Gastroesophageal sphincter (tissue), 4 donors: ENCODE measurements around the gene DPEP1. TPM values are rescaled to one million over a fixed set of nuclear protein-coding genes. Genes with fewer than 3 reads are reported as not detected.

Experiments used
- ATAC-seq: fragments of 150-250 bp; one replicate; pipeline ENCODE4 v1.9.1; 2016; ENCODE audit warnings: mild to moderate bottlenecking, moderate library complexity
- H3K27ac ChIP-seq, 4 donors: fragments of 200-600 bp; sonication (generic) in 3 of 4; 1 replicate in 3 of 4; 2 replicates in 1 of 4; pipeline ENCODE4 v1.5.1; 2016 to 2019
- H3K27me3 ChIP-seq: fragments of 200-600 bp; sonication (generic); one replicate; pipeline ENCODE4 v1.5.1; 2019
- H3K36me3 ChIP-seq, 2 donors: fragments of 200-600 bp; sonication (generic); one replicate each; pipeline ENCODE4 v1.5.1; 2019; ENCODE audit warnings: control low read depth in 1 of 2
- H3K4me1 ChIP-seq, 3 donors: fragments of 200-600 bp; sonication (generic); 1 replicate in 2 of 3; 2 replicates in 1 of 3; pipeline ENCODE4 v1.5.1; 2016 to 2019; ENCODE audit warnings: control low read depth in 2 of 3
- H3K4me3 ChIP-seq, 2 donors: fragments of 200-600 bp; sonication (generic); one replicate each; pipeline ENCODE4 v1.5.1; 2019; ENCODE audit warnings: mild to moderate bottlenecking in 1 of 2, moderate library complexity in 1 of 2
- H3K9me3 ChIP-seq, 3 donors: fragments of 200-600 bp; sonication (generic); one replicate each; pipeline ENCODE4 v1.5.1; 2017 to 2019; ENCODE audit warnings: control low read depth in 2 of 3
- CTCF ChIP-seq, 4 experiments: fragments of 200-600 bp in 2 of 4; fragments of 450-650 bp in 2 of 4; sonication (generic) in 1 of 4; IDR thresholded peaks; one replicate each; pipeline ENCODE4 v1.5.1; 2017 to 2019; ENCODE audit warnings: antibody characterized with exemption in 4 of 4, mild to moderate bottlenecking in 2 of 4, moderate library complexity in 2 of 4
- EP300 ChIP-seq: sonication (generic); formaldehyde crosslinking; IDR thresholded peaks from one replicate; pipeline ENCODE4 v1.6.1; 2017; ENCODE audit warnings: antibody characterized with exemption, mild to moderate bottlenecking
- POLR2A ChIP-seq, 2 donors: fragments of 450-650 bp; IDR thresholded peaks; one replicate each; pipeline ENCODE4 v1.6.1; 2017; ENCODE audit warnings: antibody characterized with exemption in 2 of 2, mild to moderate bottlenecking in 2 of 2, moderate library complexity in 1 of 2
- POLR2AphosphoS5 ChIP-seq: sonication (generic); formaldehyde crosslinking; IDR thresholded peaks from one replicate; pipeline ENCODE4 v1.6.1; 2017; ENCODE audit warnings: antibody characterized with exemption
- WGBS, 2 donors: methylation state at CpG; one replicate each; pipeline ENCODE4 v1.1.5; 2018; ENCODE audit warnings: low coverage in 1 of 2; 5-methylcytosine and 5-hydroxymethylcytosine counted together
- total RNA-seq, 4 donors: library from RNA; depleted of rRNA; stranded (reverse); fragments of >200 nt; gene quantifications; one replicate each; pipeline ENCODE4 v1.1.0, GENCODE V29; 2016

The DPEP1 gene
- total RNA-seq, 4 donors from 2014 or later: 0.54 TPM; not detected in 3

GRCh38 chr16:89574681-89575246, 38.7 kb upstream of the DPEP1 start:
- no peak for TF ChIP-seq EP300
- peak in 3 of 4 experiments; percentile 42 to 57 (median 47) for TF ChIP-seq CTCF (IDR thresholded peaks at IDR 0.05)
- TF ChIP-seq POLR2AphosphoS5: no peak
- no peak for TF ChIP-seq POLR2A (IDR thresholded peaks at IDR 0.05)
- H3K27ac ChIP-seq: no peak overlapping the region
- no peaks in the 10 kb centered on the region for H3K9me3 ChIP-seq
- H3K4me3 ChIP-seq: peak overlapping the region in 1 of 2 donors; percentile 34
- no CpG with 5 or more reads among the region's 55 CpGs for WGBS, 2 donors
- H3K36me3 ChIP-seq: no peaks in the 10 kb centered on the region
- peak; percentile 26 for ATAC-seq
- H3K4me1 ChIP-seq: peaks cover 0 to 24% (median 14%) of the 10 kb centered on the region in 3 donors
- peaks cover 83% of the 10 kb centered on the region for H3K27me3 ChIP-seq

- peaks cover 76% of the 10 kb centered on the region for H3K27me3 ChIP-seq
- ATAC-seq: no peak
- no peak within 1 kb of the TSS for H3K27ac ChIP-seq
- H3K9me3 ChIP-seq: no peaks in the 10 kb centered on the region
- no peaks in the 10 kb centered on the region for H3K36me3 ChIP-seq
- H3K4me3 ChIP-seq: peak within 1 kb of the TSS in 1 of 2 donors; percentile 34
- no peak for TF ChIP-seq POLR2AphosphoS5
- TF ChIP-seq EP300: no peak
- no peak for TF ChIP-seq POLR2A (IDR thresholded peaks at IDR 0.05)
- no peak for TF ChIP-seq CTCF (IDR thresholded peaks at IDR 0.05)
- WGBS, 2 donors: no CpG with 5 or more reads among the region's 103 CpGs
- H3K4me1 ChIP-seq: peaks cover 0 to 24% (median 14%) of the 10 kb centered on the region in 3 donors
Measured at GRCh38 chr16:89575247-89576152, 37.9 kb upstream of the DPEP1 start, which contains the start of gene CPNE7. Gene CPNE7 (plus strand): TSS chr16:89575758. CDS start chr16:89575898, 140 bp downstream.

- ATAC-seq: no peak
- peak overlapping the region in 1 of 2 donors; percentile 34 for H3K4me3 ChIP-seq
- WGBS, 2 donors: 20% methylated on average over 2 of the region's 89 CpGs; no CpG with 5 or more reads in 1 of the 2 donors
- no peak for TF ChIP-seq POLR2A (IDR thresholded peaks at IDR 0.05)
- TF ChIP-seq POLR2AphosphoS5: no peak
- H3K9me3 ChIP-seq: no peaks in the 10 kb centered on the region
- H3K27ac ChIP-seq: no peak overlapping the region
- H3K27me3 ChIP-seq: peaks cover 68% of the 10 kb centered on the region
- H3K4me1 ChIP-seq: peaks cover 0 to 24% (median 14%) of the 10 kb centered on the region in 3 donors
- no peaks in the 10 kb centered on the region for H3K36me3 ChIP-seq
Measured at GRCh38 chr16:89576153-89577054, 37.0 kb upstream of the DPEP1 start.

- peaks cover 0 to 24% (median 14%) of the 10 kb centered on the region in 3 donors for H3K4me1 ChIP-seq
- 80 to 82% methylated on average over 1 to 5 of the region's 25 CpGs for WGBS, 2 donors
- no peaks in the 10 kb centered on the region for H3K36me3 ChIP-seq
- H3K27me3 ChIP-seq: peaks cover 60% of the 10 kb centered on the region
- ATAC-seq: no peak
- no peaks in the 10 kb centered on the region for H3K9me3 ChIP-seq
- TF ChIP-seq POLR2A (IDR thresholded peaks at IDR 0.05) (no peak), POLR2AphosphoS5 (no peak), CTCF (IDR thresholded peaks at IDR 0.05) (no peak), EP300 (no peak)
- H3K4me3 ChIP-seq: no peak overlapping the region
- H3K27ac ChIP-seq: no peak overlapping the region
Measured at GRCh38 chr16:89577055-89577759, 36.2 kb upstream of the DPEP1 start.
